ENCODE data around the gene CSMD2.

GRCh38 chr1:33578557-33579448 is 586.2 kb downstream of the CSMD2 start:
- TF ChIP-seq POLR2AphosphoS5 (IDR thresholded peaks at IDR 0.05; ENCODE audit: low read depth, low read length) (no peak), ZNF274 (IDR thresholded peaks at IDR 0.05; ENCODE audit: low read depth, low read length) (no peak), MAX (IDR thresholded peaks at IDR 0.05) (no peak), TCF7L2 (IDR thresholded peaks at IDR 0.05; ENCODE audit: borderline replicate concordance, extremely low read depth, insufficient read depth, insufficient read length) (no peak), SIN3A (IDR thresholded peaks at IDR 0.05; ENCODE audit: low read depth) (no peak), FOSL1 (IDR thresholded peaks at IDR 0.05; ENCODE audit: low read depth) (no peak), EZH2 (IDR thresholded peaks at IDR 0.05) (no peak)
- TF ChIP-seq, protein P1, sequence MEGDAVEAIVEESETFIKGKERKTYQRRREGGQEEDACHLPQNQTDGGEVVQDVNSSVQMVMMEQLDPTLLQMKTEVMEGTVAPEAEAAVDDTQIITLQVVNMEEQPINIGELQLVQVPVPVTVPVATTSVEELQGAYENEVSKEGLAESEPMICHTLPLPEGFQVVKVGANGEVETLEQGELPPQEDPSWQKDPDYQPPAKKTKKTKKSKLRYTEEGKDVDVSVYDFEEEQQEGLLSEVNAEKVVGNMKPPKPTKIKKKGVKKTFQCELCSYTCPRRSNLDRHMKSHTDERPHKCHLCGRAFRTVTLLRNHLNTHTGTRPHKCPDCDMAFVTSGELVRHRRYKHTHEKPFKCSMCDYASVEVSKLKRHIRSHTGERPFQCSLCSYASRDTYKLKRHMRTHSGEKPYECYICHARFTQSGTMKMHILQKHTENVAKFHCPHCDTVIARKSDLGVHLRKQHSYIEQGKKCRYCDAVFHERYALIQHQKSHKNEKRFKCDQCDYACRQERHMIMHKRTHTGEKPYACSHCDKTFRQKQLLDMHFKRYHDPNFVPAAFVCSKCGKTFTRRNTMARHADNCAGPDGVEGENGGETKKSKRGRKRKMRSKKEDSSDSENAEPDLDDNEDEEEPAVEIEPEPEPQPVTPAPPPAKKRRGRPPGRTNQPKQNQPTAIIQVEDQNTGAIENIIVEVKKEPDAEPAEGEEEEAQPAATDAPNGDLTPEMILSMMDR (IDR thresholded peaks at IDR 0.05 in 2 of 3, conservative IDR thresholded peaks at IDR 0.05 in 1 of 3; ENCODE audit: borderline replicate concordance in 1 of 3, insufficient read depth in 1 of 3, low read depth in 2 of 3, low read length in 2 of 3) = no peak
